ENCODE measurements around the gene LAS1L. TPM values are rescaled to one million over a fixed set of nuclear protein-coding genes. Genes with fewer than 3 reads are reported as not detected.
"Not testable (repeated sequence)": the region's sequence is repeated elsewhere in the genome, so short reads cannot be mapped to it uniquely, and the experiment has no call there.

The LAS1L gene
- total RNA-seq, 4 donors from 2014 or later, result 14.7 to 24.6 (median 22.7) TPM

- TF ChIP-seq POLR2A (IDR thresholded peaks at IDR 0.05) (no peak), CTCF (IDR thresholded peaks at IDR 0.05) (no peak)
- no peak overlapping the region for H3K4me3 ChIP-seq
- DNase-seq, result no peak
- H3K27me3 ChIP-seq, result no peaks in the 10 kb centered on the region
- H3K36me3 ChIP-seq, result no peaks in the 10 kb centered on the region
- 81 to 100% methylated on average over 2 to 5 of the region's 11 CpGs for WGBS, 2 donors
- no peaks in the 10 kb centered on the region for H3K4me1 ChIP-seq
- no peak overlapping the region for H3K27ac ChIP-seq
- intact Hi-C loops (cut with DNase I), result no loop called here
- H3K9me3 ChIP-seq, result no peaks in the 10 kb centered on the region
These were observed 32.0 kb downstream of the LAS1L start for GRCh38 chrX:65502618-65503017.

GRCh38 chrX:65493431-65493830, 41.2 kb downstream of the LAS1L start:
- no peak for TF ChIP-seq POLR2A (IDR thresholded peaks at IDR 0.05)
- no peak for TF ChIP-seq CTCF (IDR thresholded peaks at IDR 0.05)
- H3K36me3 ChIP-seq, result no peaks in the 10 kb centered on the region
- H3K4me3 ChIP-seq, result no peak overlapping the region
- WGBS, 2 donors, result 80 to 90% methylated on average over 1 of the region's 1 CpG
- DNase-seq, result no peak
- no peak overlapping the region for H3K27ac ChIP-seq
- H3K4me1 ChIP-seq, result no peaks in the 10 kb centered on the region
- H3K27me3 ChIP-seq, result no peaks in the 10 kb centered on the region
- no peaks in the 10 kb centered on the region for H3K9me3 ChIP-seq
- intact Hi-C loops (cut with DNase I), result no loop called here

DNA sequence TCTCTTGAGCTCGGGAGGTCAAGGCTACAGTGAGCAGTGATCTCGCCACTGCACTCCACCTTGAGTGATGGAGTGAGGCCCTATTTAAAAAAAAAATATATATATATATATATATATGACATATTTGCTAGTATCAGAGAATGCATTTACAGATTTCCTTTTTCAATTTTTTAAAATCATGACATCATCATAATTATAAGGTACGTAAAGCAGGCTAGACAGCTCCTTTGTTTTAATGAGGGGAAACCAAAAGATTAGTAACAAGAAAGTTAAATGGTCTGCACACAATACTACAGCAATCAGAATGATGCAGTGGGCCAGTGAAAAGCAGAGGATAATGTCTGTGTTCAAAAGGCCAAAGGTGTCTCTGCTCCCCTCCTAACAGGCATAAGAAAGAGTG, 43.0 kb downstream of the LAS1L start:
- intact Hi-C loops (cut with DNase I), result no loop called here
- 88 to 90% methylated on average over 2 to 3 of the region's 3 CpGs for WGBS, 2 donors
- Histone ChIP-seq H3K27ac (no peak overlapping the region), H3K27me3 (no peaks in the 10 kb centered on the region), H3K9me3 (no peaks in the 10 kb centered on the region), H3K4me3 (no peak overlapping the region), H3K4me1 (no peaks in the 10 kb centered on the region), H3K36me3 (no peaks in the 10 kb centered on the region)
- DNase-seq, result no peak
- TF ChIP-seq POLR2A (IDR thresholded peaks at IDR 0.05), result no peak
- no peak for TF ChIP-seq CTCF (IDR thresholded peaks at IDR 0.05)

DNA sequence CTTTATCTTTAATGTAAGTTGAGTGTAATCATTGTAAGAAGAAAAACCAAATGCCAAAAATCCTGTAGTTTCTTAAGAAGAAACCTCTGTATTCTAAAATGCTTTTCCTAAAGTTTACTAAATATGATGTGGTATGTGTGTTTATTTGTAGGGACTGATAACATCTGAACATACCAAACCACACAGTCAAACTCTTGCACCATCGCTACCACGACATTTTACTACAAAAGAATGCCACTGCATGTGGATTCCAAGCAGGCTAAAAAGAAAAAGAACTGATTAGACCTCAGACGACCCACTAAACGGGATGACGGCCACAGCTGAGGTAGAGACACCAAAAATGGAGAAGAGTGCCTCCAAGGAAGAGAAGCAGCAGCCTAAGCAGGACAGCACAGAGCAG, 46.1 kb downstream of the LAS1L start:
- H3K36me3 ChIP-seq, result no peaks in the 10 kb centered on the region
- no peaks in the 10 kb centered on the region for H3K4me1 ChIP-seq
- intact Hi-C loops (cut with DNase I), result no loop called here
- no peak overlapping the region for H3K27ac ChIP-seq
- no peak for TF ChIP-seq CTCF (IDR thresholded peaks at IDR 0.05)
- no peak for TF ChIP-seq POLR2A (IDR thresholded peaks at IDR 0.05)
- no peaks in the 10 kb centered on the region for H3K27me3 ChIP-seq
- no peak overlapping the region for H3K4me3 ChIP-seq
- 55 to 63% methylated on average over 5 of the region's 5 CpGs for WGBS, 2 donors
- H3K9me3 ChIP-seq, result no peaks in the 10 kb centered on the region
- no peak for DNase-seq

DNA sequence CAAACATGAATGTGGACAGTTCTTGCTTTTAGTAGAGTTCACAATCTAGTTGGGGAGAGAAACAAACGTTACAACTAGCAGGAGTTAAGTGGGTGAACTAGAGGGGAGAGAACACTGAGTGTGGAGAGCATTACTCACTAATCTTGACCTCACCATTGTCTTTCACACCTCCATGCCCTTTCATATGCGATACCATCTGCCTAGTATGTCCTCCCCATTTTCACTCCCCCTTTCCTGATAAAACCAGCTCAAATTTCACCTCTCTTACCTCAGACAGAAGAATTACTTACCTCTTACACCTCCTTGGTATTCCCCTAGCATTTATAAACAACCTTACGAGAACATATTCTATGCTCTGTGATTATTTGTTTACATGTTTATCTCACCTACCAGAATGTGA, 53.6 kb downstream of the LAS1L start:
- Histone ChIP-seq H3K27ac (no peak overlapping the region), H3K4me1 (no peaks in the 10 kb centered on the region), H3K4me3 (no peak overlapping the region), H3K9me3 (no peaks in the 10 kb centered on the region), H3K27me3 (no peaks in the 10 kb centered on the region), H3K36me3 (no peaks in the 10 kb centered on the region)
- DNase-seq, result no peak
- TF ChIP-seq CTCF (IDR thresholded peaks at IDR 0.05), result no peak
- TF ChIP-seq POLR2A (IDR thresholded peaks at IDR 0.05), result no peak
- WGBS, 2 donors, result 40 to 49% methylated on average over 3 of the region's 3 CpGs
- intact Hi-C loops (cut with DNase I), result no loop called here

- H3K27ac ChIP-seq; H3K4me1 ChIP-seq; H3K4me3 ChIP-seq; intact Hi-C loops (cut with DNase I); H3K36me3 ChIP-seq; H3K9me3 ChIP-seq; DNase-seq; H3K27me3 ChIP-seq: not testable (repeated sequence)
- WGBS, 2 donors, result 69 to 70% methylated on average over 3 of the region's 3 CpGs
These were observed 55.5 kb downstream of the LAS1L start for GRCh38 chrX:65479102-65479501.
